GM13977 (cell line): ENCODE results near the gene DDA1.

Experiments used
- DNase-seq: peaks from one replicate; pipeline ENCODE4 v3.0.0; 2012; ENCODE audit warnings: low spot score
- in situ Hi-C: fragments of 300-500 bp; cut with MboI; formaldehyde crosslinking; loops from one replicate; pipeline ENCODE4 v1.12.0; 2022; ENCODE audit warnings: low sequenced_read_pairs, low pct_unique_long_range_greater_than_20kb, mixed read lengths, inconsistent platforms; ENCODE audit not compliant: unreplicated experiment
- TF ChIP-seq, protein P1 (sequence below): IDR thresholded peaks from 2 replicates; pipeline ENCODE4 v1.5.1; 2012; ENCODE audit warnings: mild to moderate bottlenecking, control low read depth; ENCODE audit not compliant: insufficient read depth; ENCODE audit errors: extremely low read depth, missing control alignments

Gene DDA1

GRCh38 chr19:17326595-17326966 is 17.2 kb downstream of the DDA1 start:
- TF ChIP-seq, protein P1, sequence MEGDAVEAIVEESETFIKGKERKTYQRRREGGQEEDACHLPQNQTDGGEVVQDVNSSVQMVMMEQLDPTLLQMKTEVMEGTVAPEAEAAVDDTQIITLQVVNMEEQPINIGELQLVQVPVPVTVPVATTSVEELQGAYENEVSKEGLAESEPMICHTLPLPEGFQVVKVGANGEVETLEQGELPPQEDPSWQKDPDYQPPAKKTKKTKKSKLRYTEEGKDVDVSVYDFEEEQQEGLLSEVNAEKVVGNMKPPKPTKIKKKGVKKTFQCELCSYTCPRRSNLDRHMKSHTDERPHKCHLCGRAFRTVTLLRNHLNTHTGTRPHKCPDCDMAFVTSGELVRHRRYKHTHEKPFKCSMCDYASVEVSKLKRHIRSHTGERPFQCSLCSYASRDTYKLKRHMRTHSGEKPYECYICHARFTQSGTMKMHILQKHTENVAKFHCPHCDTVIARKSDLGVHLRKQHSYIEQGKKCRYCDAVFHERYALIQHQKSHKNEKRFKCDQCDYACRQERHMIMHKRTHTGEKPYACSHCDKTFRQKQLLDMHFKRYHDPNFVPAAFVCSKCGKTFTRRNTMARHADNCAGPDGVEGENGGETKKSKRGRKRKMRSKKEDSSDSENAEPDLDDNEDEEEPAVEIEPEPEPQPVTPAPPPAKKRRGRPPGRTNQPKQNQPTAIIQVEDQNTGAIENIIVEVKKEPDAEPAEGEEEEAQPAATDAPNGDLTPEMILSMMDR: no peak
- in situ Hi-C loops: no loop called here
- no peak for DNase-seq

GRCh38 chr19:17327068-17327653 is 17.8 kb downstream of the DDA1 start:
- in situ Hi-C loops: no loop called here
- TF ChIP-seq, protein P1: no peak
- DNase-seq: peak; percentile 32

GRCh38 chr19:17327654-17328516 is 18.5 kb downstream of the DDA1 start:
- in situ Hi-C loops: no loop called here
- TF ChIP-seq, protein P1: no peak
- peak; percentile 90 for DNase-seq

GRCh38 chr19:17328517-17329365 is 19.4 kb downstream of the DDA1 start:
- in situ Hi-C loops: no loop called here
- peak; percentile 73 for DNase-seq
- TF ChIP-seq, protein P1: no peak

DNA sequence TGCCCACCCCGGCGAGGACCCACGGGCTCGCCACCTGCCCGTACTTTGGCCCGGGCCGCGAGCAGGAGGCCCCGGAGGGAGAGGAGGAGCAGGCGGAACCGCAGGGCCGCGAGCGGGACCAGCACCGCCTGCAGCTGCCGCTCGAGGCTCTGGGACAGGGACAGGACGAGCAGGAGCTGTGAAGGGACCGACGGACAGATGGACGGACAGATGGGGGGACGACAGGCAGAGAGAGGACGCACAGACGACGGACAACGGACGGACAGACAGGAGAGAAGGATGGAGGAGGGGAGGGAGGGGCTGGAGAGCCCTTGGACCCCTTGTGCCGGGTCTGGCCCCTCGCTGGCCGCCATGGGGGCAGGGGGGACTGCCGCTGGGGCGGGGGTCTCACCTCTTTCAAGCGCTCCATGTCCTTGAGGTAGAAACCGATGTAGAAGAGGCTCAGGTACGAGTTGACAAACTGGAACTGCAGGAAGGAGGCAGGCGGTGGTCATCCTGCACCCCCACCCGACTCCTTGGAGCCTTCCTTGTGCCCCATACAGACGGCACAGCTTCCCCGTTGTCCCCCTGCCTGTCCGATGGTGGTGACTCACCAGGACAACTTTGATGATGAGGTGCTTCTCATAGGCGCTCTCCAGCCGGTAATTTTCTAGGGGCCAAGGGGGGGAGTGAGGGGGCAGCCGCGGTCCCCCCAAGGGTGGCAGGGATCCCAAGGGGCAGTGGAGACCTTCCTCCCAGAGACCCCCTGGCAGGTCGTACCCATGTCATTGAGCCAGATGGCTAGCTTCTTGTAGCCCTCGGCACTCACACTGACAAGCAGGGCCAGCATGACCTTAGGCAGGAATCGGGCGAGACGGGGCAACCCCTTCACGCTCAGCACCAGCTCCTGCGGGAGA is 20.3 kb downstream of the DDA1 start:
- in situ Hi-C loops: no loop called here
- TF ChIP-seq, protein P1: no peak
- peak; percentile 35 for DNase-seq
